CD14-positive monocyte (primary cell): ENCODE results near the gene SAP30L. TPM values are rescaled to one million over a fixed set of nuclear protein-coding genes. Genes with fewer than 3 reads are reported as not detected.

Experiments
- DNase-seq, 3 donors: peaks; one replicate each; pipeline ENCODE4 v3.0.0-alpha.2; 2011 to 2022
- H2AFZ ChIP-seq: 2 replicates; pipeline ENCODE4 v1.6.0; 2012; ENCODE audit warnings: mild to moderate bottlenecking, low read depth, low read length, inconsistent platforms; ENCODE audit not compliant: insufficient read depth, poor library complexity, severe bottlenecking
- H3K27ac ChIP-seq, 2 donors: 1 replicate in 1 of 2; 2 replicates in 1 of 2; pipeline ENCODE4 v1.5.1; 2012 to 2013; ENCODE audit warnings: low read length in 2 of 2, control low read depth in 1 of 2, inconsistent platforms in 1 of 2, low read depth in 1 of 2, mild to moderate bottlenecking in 1 of 2
- H3K27me3 ChIP-seq, 2 donors: one replicate each; pipeline versions ENCODE4 v1.6.0 to v1.6.1; 2011 to 2013; ENCODE audit warnings: low read length in 2 of 2; ENCODE audit not compliant: control insufficient read depth in 2 of 2, insufficient read depth in 2 of 2
- H3K36me3 ChIP-seq, 2 donors: replicated peaks in 1 of 2; 1 replicate in 1 of 2; 2 replicates in 1 of 2; pipeline versions ENCODE4 v1.5.1 to v1.6.1; 2012 to 2013; ENCODE audit warnings: low read length in 2 of 2, control low read depth in 1 of 2, inconsistent platforms in 1 of 2, mild to moderate bottlenecking in 1 of 2; ENCODE audit not compliant: insufficient read depth in 2 of 2, control insufficient read depth in 1 of 2
- H3K4me1 ChIP-seq, 2 donors: 1 replicate in 1 of 2; 2 replicates in 1 of 2; pipeline versions ENCODE4 v1.5.1 to v1.6.1; 2012 to 2013; ENCODE audit warnings: low read length in 2 of 2, control low read depth in 1 of 2, inconsistent platforms in 1 of 2, mild to moderate bottlenecking in 1 of 2, moderate library complexity in 1 of 2; ENCODE audit not compliant: insufficient read depth in 2 of 2, control insufficient read depth in 1 of 2
- H3K4me2 ChIP-seq: replicated peaks from 2 replicates; pipeline ENCODE3; 2012; ENCODE audit warnings: low read length, moderate library complexity, mild to moderate bottlenecking; ENCODE audit not compliant: poor library complexity, severe bottlenecking; ENCODE audit errors: extremely low read depth
- H3K4me3 ChIP-seq, 3 experiments: fragments of 200-600 bp in 1 of 3; sonication (generic) in 1 of 3; replicated peaks in 1 of 3; 1 replicate in 2 of 3; 2 replicates in 1 of 3; pipeline ENCODE4 v1.5.1; 2011 to 2013; ENCODE audit warnings: low read length in 3 of 3, mild to moderate bottlenecking in 3 of 3, control low read depth in 2 of 3, low read depth in 2 of 3, inconsistent platforms in 1 of 3, moderate library complexity in 1 of 3
- H3K79me2 ChIP-seq: 2 replicates; pipeline ENCODE4 v1.6.0; 2012; ENCODE audit warnings: mild to moderate bottlenecking, control low read depth, inconsistent platforms, low read length, moderate library complexity; ENCODE audit not compliant: insufficient read depth
- H3K9ac ChIP-seq: 2 replicates; pipeline ENCODE4 v1.6.0; 2017; ENCODE audit warnings: low read length, mild to moderate bottlenecking; ENCODE audit not compliant: insufficient read depth, poor library complexity, severe bottlenecking
- H3K9me3 ChIP-seq, 2 donors: replicated peaks in 1 of 2; 1 replicate in 1 of 2; 2 replicates in 1 of 2; pipeline versions ENCODE4 v1.5.1 to v1.6.1; 2012 to 2013; ENCODE audit warnings: low read length in 2 of 2, control low read depth in 1 of 2; ENCODE audit not compliant: control insufficient read depth in 1 of 2, insufficient read depth in 1 of 2
- H4K20me1 ChIP-seq: 2 replicates; pipeline ENCODE4 v1.6.0; 2012; ENCODE audit warnings: mild to moderate bottlenecking, low read length, control low read depth, moderate library complexity; ENCODE audit not compliant: insufficient read depth
- H3K27ac Mint-ChIP-seq, 7 donors: one replicate each; pipeline ENCODE4 v1.8.0; 2020; ENCODE audit warnings: mild to moderate bottlenecking in 7 of 7, mixed read lengths in 7 of 7, moderate library complexity in 6 of 7, inconsistent platforms in 2 of 7
- H3K27me3 Mint-ChIP-seq, 3 donors: one replicate each; pipeline ENCODE4 v1.8.0; 2021 to 2022; ENCODE audit warnings: low read depth in 3 of 3, mild to moderate bottlenecking in 3 of 3, mixed read lengths in 3 of 3, moderate library complexity in 3 of 3, inconsistent platforms in 1 of 3
- H3K36me3 Mint-ChIP-seq, 2 donors: one replicate each; pipeline ENCODE4 v1.8.0; 2020; ENCODE audit warnings: mixed read lengths in 2 of 2, inconsistent platforms in 1 of 2, mild to moderate bottlenecking in 1 of 2
- H3K4me1 Mint-ChIP-seq: one replicate; pipeline ENCODE4 v1.8.0; 2020; ENCODE audit warnings: mild to moderate bottlenecking, mixed read lengths
- H3K4me3 Mint-ChIP-seq, 2 donors: one replicate each; pipeline ENCODE4 v1.8.0; 2020; ENCODE audit warnings: mild to moderate bottlenecking in 2 of 2, mixed read lengths in 2 of 2, moderate library complexity in 1 of 2
- H3K9me3 Mint-ChIP-seq, 7 donors: one replicate each; pipeline ENCODE4 v1.8.0; 2020 to 2022; ENCODE audit warnings: mixed read lengths in 7 of 7, mild to moderate bottlenecking in 6 of 7, moderate library complexity in 6 of 7, inconsistent platforms in 2 of 7
- WGBS: methylation state at CpG from one replicate; pipeline ENCODE4 v1.1.5; 2013; ENCODE audit warnings: missing lambda C conversion rate; ENCODE audit not compliant: insufficient coverage; 5-methylcytosine and 5-hydroxymethylcytosine counted together
- intact Hi-C, 2 donors: fragments of 100-400 bp; cut with micrococcal nuclease; formaldehyde crosslinking; loops; one replicate each; pipeline versions ENCODE4 v1.15.0 to v1.15.1; 2023
- polyA plus RNA-seq, 3 donors: library from polyadenylated mRNA; depleted of rRNA in 1 of 3; unstranded in 2 of 3; stranded (reverse) in 1 of 3; fragments of 300-500 nt in 2 of 3; fragments of >200 nt in 1 of 3; fragmentation: Illumina TruSeq in 2 of 3; gene quantifications; 1 replicate in 2 of 3; 2 replicates in 1 of 3; pipeline ENCODE4 v1.2.3, GENCODE V29; 2012 to 2021
- TF ChIP-seq, protein P1 (sequence below): fragments of 200-600 bp; IDR thresholded peaks from one replicate; pipeline ENCODE4 v1.8.0; 2022; ENCODE audit warnings: antibody characterized with exemption, mild to moderate bottlenecking

SAP30L gene
- polyA plus RNA-seq, 3 donors = 21.1 to 36.1 (median 29.4) TPM

DNA sequence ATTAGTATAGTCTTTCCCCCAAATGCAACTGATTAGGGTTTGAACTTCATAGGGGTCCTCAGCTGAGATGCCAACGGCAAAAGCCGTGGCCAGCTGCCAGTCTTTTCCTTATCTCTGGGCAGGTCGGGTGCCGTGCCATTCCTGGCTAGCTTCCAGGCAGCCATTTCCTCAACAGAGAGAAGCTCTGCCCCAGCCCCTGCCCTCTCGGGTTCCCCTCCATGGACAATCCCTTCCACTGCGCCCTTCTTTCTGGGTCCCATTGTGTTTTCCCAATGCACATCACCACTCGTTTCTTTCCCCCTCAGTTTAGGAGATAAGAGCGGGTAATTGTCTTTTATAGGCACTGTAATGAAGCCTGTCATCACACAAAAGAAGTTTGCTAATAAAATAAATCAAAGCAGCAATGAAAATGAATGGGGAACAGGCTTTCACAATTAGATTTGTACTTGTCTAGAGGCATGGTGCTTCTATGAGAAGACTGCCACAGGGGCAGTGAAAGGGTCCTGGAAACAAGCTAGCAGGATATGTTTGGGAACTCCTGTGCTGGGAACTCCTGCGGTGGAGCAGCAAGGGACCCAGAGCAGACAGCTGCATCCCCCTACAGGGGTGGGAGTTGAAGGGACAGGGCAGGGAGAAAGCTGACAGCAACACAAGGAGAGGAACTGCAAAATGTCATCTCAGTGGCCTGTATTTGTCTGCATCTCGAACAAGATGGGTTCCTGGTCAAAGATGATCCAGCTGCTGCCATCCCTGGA is 48.0 kb upstream of the SAP30L start:
- Histone ChIP-seq H4K20me1 (no peaks in the 10 kb centered on the region), H2AFZ (no peak overlapping the region), H3K36me3 (peaks cover 4% of the 10 kb centered on the region in 2 donors), H3K9me3 (no peaks in the 10 kb centered on the region), H3K27ac (no peak overlapping the region), H3K4me1 (no peaks in the 10 kb centered on the region), H3K9ac (no peak overlapping the region), H3K4me3 (no peak overlapping the region), H3K79me2 (no peaks in the 10 kb centered on the region), H3K4me2 (no peak overlapping the region), H3K27me3 (no peaks in the 10 kb centered on the region)
- H3K27me3 Mint-ChIP-seq = peaks cover 0 to 3% (median 0%) of the 10 kb centered on the region in 3 donors
- no peak for DNase-seq
- H3K9me3 Mint-ChIP-seq = peaks cover 0 to 2% (median 0%) of the 10 kb centered on the region in 7 donors
- peaks cover 2% of the 10 kb centered on the region for H3K4me1 Mint-ChIP-seq
- H3K36me3 Mint-ChIP-seq = peaks cover 27 to 35% of the 10 kb centered on the region in 2 donors
- intact Hi-C loops = no loop called here
- no peak overlapping the region for H3K4me3 Mint-ChIP-seq
- H3K27ac Mint-ChIP-seq = no peak overlapping the region
- WGBS = 35% methylated on average over 8 of the region's 10 CpGs
- TF ChIP-seq, protein P1, sequence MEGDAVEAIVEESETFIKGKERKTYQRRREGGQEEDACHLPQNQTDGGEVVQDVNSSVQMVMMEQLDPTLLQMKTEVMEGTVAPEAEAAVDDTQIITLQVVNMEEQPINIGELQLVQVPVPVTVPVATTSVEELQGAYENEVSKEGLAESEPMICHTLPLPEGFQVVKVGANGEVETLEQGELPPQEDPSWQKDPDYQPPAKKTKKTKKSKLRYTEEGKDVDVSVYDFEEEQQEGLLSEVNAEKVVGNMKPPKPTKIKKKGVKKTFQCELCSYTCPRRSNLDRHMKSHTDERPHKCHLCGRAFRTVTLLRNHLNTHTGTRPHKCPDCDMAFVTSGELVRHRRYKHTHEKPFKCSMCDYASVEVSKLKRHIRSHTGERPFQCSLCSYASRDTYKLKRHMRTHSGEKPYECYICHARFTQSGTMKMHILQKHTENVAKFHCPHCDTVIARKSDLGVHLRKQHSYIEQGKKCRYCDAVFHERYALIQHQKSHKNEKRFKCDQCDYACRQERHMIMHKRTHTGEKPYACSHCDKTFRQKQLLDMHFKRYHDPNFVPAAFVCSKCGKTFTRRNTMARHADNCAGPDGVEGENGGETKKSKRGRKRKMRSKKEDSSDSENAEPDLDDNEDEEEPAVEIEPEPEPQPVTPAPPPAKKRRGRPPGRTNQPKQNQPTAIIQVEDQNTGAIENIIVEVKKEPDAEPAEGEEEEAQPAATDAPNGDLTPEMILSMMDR = no peak

DNA sequence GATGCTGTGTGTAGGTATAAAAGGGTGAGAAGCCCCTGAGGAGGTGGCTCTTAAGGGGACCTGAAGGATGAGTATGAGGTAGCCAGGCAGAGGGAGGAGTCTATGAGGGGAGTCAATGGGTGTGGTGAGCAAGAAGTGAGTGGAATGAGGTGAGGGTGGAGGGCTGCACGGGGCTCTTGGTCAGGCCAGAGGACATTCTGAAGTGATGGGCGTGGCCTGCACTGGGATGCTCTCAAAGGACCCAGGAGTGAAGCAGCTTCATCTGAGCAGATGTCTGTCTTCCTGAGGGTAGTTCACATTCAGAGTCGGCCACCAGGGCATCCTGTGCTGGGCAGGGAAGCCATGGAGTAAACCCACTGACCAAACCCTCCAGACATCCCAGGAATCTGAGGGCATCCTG is 45.1 kb upstream of the SAP30L start:
- Histone ChIP-seq H3K4me2 (no peak overlapping the region), H3K9me3 (no peaks in the 10 kb centered on the region), H3K9ac (no peak overlapping the region), H2AFZ (no peak overlapping the region), H3K4me1 (peaks cover 8% of the 10 kb centered on the region in 2 donors), H3K36me3 (peaks cover 0 to 4% of the 10 kb centered on the region in 2 donors), H3K27me3 (peaks cover 0 to 2% of the 10 kb centered on the region in 2 donors), H3K79me2 (no peaks in the 10 kb centered on the region), H3K27ac (no peak overlapping the region), H4K20me1 (no peaks in the 10 kb centered on the region), H3K4me3 (no peak overlapping the region)
- TF ChIP-seq, protein P1 = no peak
- peaks cover 1 to 5% (median 3%) of the 10 kb centered on the region in 3 donors for H3K27me3 Mint-ChIP-seq
- peaks cover 10% of the 10 kb centered on the region for H3K4me1 Mint-ChIP-seq
- no peak overlapping the region for H3K27ac Mint-ChIP-seq
- intact Hi-C loops = loop anchor here (5.0 to 10.0 kb wide), 2 partner anchors 328 to 426 kb away; no protein-coding TSS in a partner anchor
- WGBS = 92% methylated on average over 2 of the region's 3 CpGs
- peaks cover 13 to 21% of the 10 kb centered on the region in 2 donors for H3K36me3 Mint-ChIP-seq
- no peaks in the 10 kb centered on the region for H3K9me3 Mint-ChIP-seq
- H3K4me3 Mint-ChIP-seq = no peak overlapping the region
- no peak for DNase-seq
